ENCODE data around the gene PCSK1. TPM values are rescaled to one million over a fixed set of nuclear protein-coding genes. Genes with fewer than 3 reads are reported as not detected.
A peak's percentile ranks its signal among the peaks of the same experiment; 100 is the strongest.

Gene PCSK1
- total and polyA plus RNA-seq, 2 donors (not counting 3 experiments of a cell fraction or from before 2014, with no cell fraction given): 0.95 to 8.7 TPM

DNA sequence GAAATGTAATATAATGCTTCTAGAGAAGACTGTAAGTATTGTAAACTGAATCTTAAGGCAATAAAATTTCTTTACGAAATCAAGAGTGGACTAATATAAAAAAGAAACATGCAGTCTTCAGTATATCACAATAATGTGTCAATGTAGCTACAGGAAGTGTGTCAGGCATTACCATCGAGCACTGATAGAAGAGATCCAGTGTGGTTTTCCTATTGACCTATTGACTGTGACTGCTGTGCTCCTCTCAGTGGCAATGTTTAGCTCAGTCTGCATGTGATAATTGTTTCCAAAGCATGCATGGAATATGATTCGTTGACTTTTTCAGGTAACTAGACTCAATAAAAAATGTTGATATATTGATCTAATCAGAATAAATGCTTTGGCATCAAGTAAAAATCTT lies 20.3 kb upstream of the PCSK1 start:
- Histone ChIP-seq H3K4me3 (replicated peaks in 1 of 3; ENCODE audit: insufficient read depth in 1 of 3, low read depth in 1 of 3, low read length in 3 of 3) (no peak overlapping the region), H3K9me1 (replicated peaks; ENCODE audit: control insufficient read depth, extremely low read depth, insufficient read depth, low read length) (no peaks in the 10 kb centered on the region), H3K4me1 (ENCODE audit: control insufficient read depth, extremely low read depth, insufficient read depth, low read length) (no peaks in the 10 kb centered on the region), H3K9me3 (replicated peaks; ENCODE audit: control insufficient read depth, insufficient read depth, low read length) (no peaks in the 10 kb centered on the region), H3K4me2 (ENCODE audit: insufficient read depth, low read length) (no peak overlapping the region), H4K20me1 (replicated peaks; ENCODE audit: control insufficient read depth, extremely low read depth, insufficient read depth, low read length) (no peaks in the 10 kb centered on the region), H3K27ac (ENCODE audit: insufficient read depth, low read depth, low read length) (no peak overlapping the region), H3K79me2 (ENCODE audit: control insufficient read depth, insufficient read depth, low read length) (no peaks in the 10 kb centered on the region), H2AFZ (ENCODE audit: low read depth, low read length) (no peak overlapping the region), H3K27me3 (ENCODE audit: control insufficient read depth in 2 of 2, insufficient read depth in 2 of 2, low read length in 2 of 2) (no peaks in the 10 kb centered on the region), H3K9ac (replicated peaks; ENCODE audit: extremely low read depth, insufficient read depth, low read length) (no peak overlapping the region), H3K36me3 (ENCODE audit: control insufficient read depth in 2 of 2, extremely low read depth in 1 of 2, insufficient read depth in 2 of 2, low read length in 2 of 2) (no peaks in the 10 kb centered on the region)
- no peak for DNase-seq (ENCODE audit: low read depth, low spot score)
- ChIA-PET POLR2A (no interaction called here), CTCF (interaction anchor here (0.5 to 1.5 kb wide), 7 partner anchors 9 to 149 kb away, joined by 3 to 8 read pairs (median 4); no protein-coding TSS in a partner anchor)
- intact Hi-C loops (cut with micrococcal nuclease) (no loop called here), dilution Hi-C loops (cut with MboI; ENCODE audit: extremely low pct_ligation_motif_present, low sequenced_read_pairs) (no loop called here)
- no TSS peak for BruUV-seq (replicated peaks)
- TF ChIP-seq, protein P1, sequence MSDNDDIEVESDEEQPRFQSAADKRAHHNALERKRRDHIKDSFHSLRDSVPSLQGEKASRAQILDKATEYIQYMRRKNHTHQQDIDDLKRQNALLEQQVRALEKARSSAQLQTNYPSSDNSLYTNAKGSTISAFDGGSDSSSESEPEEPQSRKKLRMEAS (IDR thresholded peaks at IDR 0.05; ENCODE audit: insufficient read depth, insufficient read length): no peak
- no peak for TF ChIP-seq MYC (IDR thresholded peaks at IDR 0.05; ENCODE audit: low read depth, low read length)
- TF ChIP-seq POLR2A (IDR thresholded peaks at IDR 0.05; ENCODE audit: low read depth, low read length): no peak
- no peak for TF ChIP-seq JUN (IDR thresholded peaks at IDR 0.05; ENCODE audit: borderline replicate concordance, insufficient read depth, insufficient read length, low read depth)
- TF ChIP-seq GATA2 (IDR thresholded peaks at IDR 0.05; ENCODE audit: insufficient read depth, insufficient read length, low read depth, low read length): peak; percentile 53
- TF ChIP-seq POLR2AphosphoS5 (IDR thresholded peaks at IDR 0.05; ENCODE audit: insufficient read depth, low read depth, low read length): no peak
- TF ChIP-seq EZH2 (IDR thresholded peaks at IDR 0.05; ENCODE audit: borderline replicate concordance, low read depth, low read length, severe bottlenecking): no peak
- peak; percentile 19 for TF ChIP-seq FOS (IDR thresholded peaks at IDR 0.05; ENCODE audit: borderline replicate concordance, insufficient read depth, low read length)
- TF ChIP-seq, protein P2, sequence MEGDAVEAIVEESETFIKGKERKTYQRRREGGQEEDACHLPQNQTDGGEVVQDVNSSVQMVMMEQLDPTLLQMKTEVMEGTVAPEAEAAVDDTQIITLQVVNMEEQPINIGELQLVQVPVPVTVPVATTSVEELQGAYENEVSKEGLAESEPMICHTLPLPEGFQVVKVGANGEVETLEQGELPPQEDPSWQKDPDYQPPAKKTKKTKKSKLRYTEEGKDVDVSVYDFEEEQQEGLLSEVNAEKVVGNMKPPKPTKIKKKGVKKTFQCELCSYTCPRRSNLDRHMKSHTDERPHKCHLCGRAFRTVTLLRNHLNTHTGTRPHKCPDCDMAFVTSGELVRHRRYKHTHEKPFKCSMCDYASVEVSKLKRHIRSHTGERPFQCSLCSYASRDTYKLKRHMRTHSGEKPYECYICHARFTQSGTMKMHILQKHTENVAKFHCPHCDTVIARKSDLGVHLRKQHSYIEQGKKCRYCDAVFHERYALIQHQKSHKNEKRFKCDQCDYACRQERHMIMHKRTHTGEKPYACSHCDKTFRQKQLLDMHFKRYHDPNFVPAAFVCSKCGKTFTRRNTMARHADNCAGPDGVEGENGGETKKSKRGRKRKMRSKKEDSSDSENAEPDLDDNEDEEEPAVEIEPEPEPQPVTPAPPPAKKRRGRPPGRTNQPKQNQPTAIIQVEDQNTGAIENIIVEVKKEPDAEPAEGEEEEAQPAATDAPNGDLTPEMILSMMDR (IDR thresholded peaks at IDR 0.05; ENCODE audit: extremely low read depth in 1 of 2, insufficient read depth in 1 of 2, low read depth in 1 of 2, low read length in 2 of 2): no peak
- peak; percentile 52 for FAIRE-seq
